Heart right ventricle (tissue), 16 donors: ENCODE measurements around the gene MYT1. TPM values are rescaled to one million over a fixed set of nuclear protein-coding genes. Genes with fewer than 3 reads are reported as not detected.

ENCODE experiments used
- ATAC-seq, 8 donors: fragments of 200-7000 bp; cut with Tn5 transposase; one replicate each; pipeline ENCODE4 v1.9.1; 2020; ENCODE audit warnings: mild to moderate bottlenecking in 8 of 8, moderate library complexity in 8 of 8, moderate number of reproducible peaks in 1 of 8
- DNase-seq, 2 donors: peaks; one replicate each; pipeline ENCODE4 v3.0.0-alpha.2; 2020
- H3K27ac ChIP-seq, 10 donors: fragments of 200-600 bp; sonication (generic) in 2 of 10; one replicate each; pipeline versions ENCODE4 v1.5.0 to v1.8.0; 2020 to 2022; ENCODE audit warnings: mild to moderate bottlenecking in 3 of 10
- H3K27me3 ChIP-seq, 7 donors: fragments of 200-600 bp; one replicate each; pipeline ENCODE4 v1.8.0; 2021 to 2022; ENCODE audit warnings: mild to moderate bottlenecking in 2 of 7
- H3K36me3 ChIP-seq, 9 donors: fragments of 200-600 bp; sonication (generic) in 1 of 9; one replicate each; pipeline versions ENCODE4 v1.5.0 to v1.8.0; 2020 to 2022; ENCODE audit warnings: mild to moderate bottlenecking in 2 of 9
- H3K4me1 ChIP-seq, 9 donors: fragments of 200-600 bp; sonication (generic) in 1 of 9; one replicate each; pipeline versions ENCODE4 v1.5.0 to v1.8.0; 2020 to 2022; ENCODE audit warnings: mild to moderate bottlenecking in 4 of 9
- H3K4me3 ChIP-seq, 10 donors: fragments of 200-600 bp; sonication (generic) in 2 of 10; one replicate each; pipeline versions ENCODE4 v1.5.0 to v1.8.0; 2020 to 2022; ENCODE audit warnings: mild to moderate bottlenecking in 7 of 10, moderate library complexity in 2 of 10
- H3K9me3 ChIP-seq, 11 donors: fragments of 200-600 bp in 10 of 11; sonication (generic) in 2 of 11; one replicate each; pipeline versions ENCODE4 v1.5.0 to v1.8.0; 2013 to 2022; ENCODE audit warnings: mild to moderate bottlenecking in 2 of 11, control low read depth in 1 of 11, moderate library complexity in 1 of 11
- CTCF ChIP-seq, 9 donors: fragments of 200-600 bp; sonication (generic) in 2 of 9; IDR thresholded peaks; one replicate each; pipeline versions ENCODE4 v1.5.0 to v1.8.0; 2021 to 2022; ENCODE audit warnings: antibody characterized with exemption in 9 of 9, mild to moderate bottlenecking in 5 of 9, moderate library complexity in 1 of 9
- whole genome bisulfite sequencing, 2 donors: extraction: QIAGEN DNeasy Blood & Tissue Kit; methylation state at CpG; one replicate each; pipeline ENCODE4 v1.1.7; 2013; ENCODE audit warnings: inconsistent platforms in 1 of 2; 5-methylcytosine and 5-hydroxymethylcytosine counted together
- intact Hi-C, 10 donors: fragments of 100-400 bp; cut with DNase I; formaldehyde crosslinking; loops; one replicate each; pipeline versions ENCODE4 v1.11.1 to v1.14.2; 2022
- polyA plus RNA-seq, 2 donors: library from polyadenylated mRNA; stranded (reverse); fragments of 200-250 nt; gene quantifications; one replicate each; pipeline ENCODE4 v1.2.3, GENCODE V29; 2013
- total RNA-seq, 10 donors: library from RNA; stranded (reverse); fragmentation: NEBNext Ultra II Directional in 3 of 10; extraction: Animal tissue kit (Norgen Biotek cat#: 25700) in 3 of 10; gene quantifications; one replicate each; pipeline versions ENCODE4 v1.2.1 to v1.2.4, GENCODE V29; 2021 to 2023
- donor health status: Arrhythmogenic right ventricular cardiomyopathy.
- donor health status: ischemic (EF 13 %, LVEDD 7.1; RV severe dilation, severe dysfunction).
- donor health status: healthy with polysubstance abuse.
- donor health status: DM: no; HTN: yes; CAD: no.
- donor health status: DM: no; HTN: no; CAD: no.
- donor health status: ischemic (EF 25% LVEDD 6.9; RV normal size, moderate dysfunction).
- donor health status: ischemic (EF 25% LVEDD 5.7; RV mildly dilated, moderate dysfunction).
- donor health status: healthy.
- donor health status: DM: yes; HTN: yes; CAD: no.
- donor health status: Ischemic cardiomyopathy.
- donor health status: ischemic (EF 35%, LVEDD 5.7; RV mildly dilated, moderate dysfunction).
- donor health status: nonischemic (EF 11% LVEDD 7.7; RV severe dilation, severe dysfunction).
- donor health status: DM: yes; HTN: yes; CAD: no.
- donor health status: PGD.
- donor health status: ischemic (EF 29% LVEDD 5.4; RV normal size, mild dysfunction).
- donor health status: nonischemic (EF 23%, LVEDD 6.1; RV moderate dilation, normal function).

MYT1 gene
- total and polyA plus RNA-seq, 12 donors, result 0.01 to 0.35 (median 0.11) TPM; not detected in 1

- Histone ChIP-seq H3K27me3 (peaks cover 0 to 34% (median 7%) of the 10 kb centered on the region in 7 donors), H3K4me3 (no peak overlapping the region), H3K27ac (no peak overlapping the region), H3K9me3 (peaks cover 0 to 15% (median 0%) of the 10 kb centered on the region in 11 donors), H3K36me3 (no peaks in the 10 kb centered on the region), H3K4me1 (no peaks in the 10 kb centered on the region)
- DNase-seq (no peak), ATAC-seq (no peak)
- intact Hi-C loops, result no loop called here
- no peak for TF ChIP-seq CTCF (IDR thresholded peaks at IDR 0.05)
- 88 to 90% methylated on average over 7 of the region's 7 CpGs for WGBS, 2 donors
Observed at GRCh38 chr20:64149141-64149540, 15.1 kb upstream of the MYT1 start.

- no peak overlapping the region for H3K4me3 ChIP-seq
- ATAC-seq (no peak), DNase-seq (no peak)
- peaks cover 0 to 42% (median 11%) of the 10 kb centered on the region in 7 donors for H3K27me3 ChIP-seq
- no peak overlapping the region for H3K27ac ChIP-seq
- no peaks in the 10 kb centered on the region for H3K36me3 ChIP-seq
- intact Hi-C loops, result no loop called here
- 88 to 93% methylated on average over 26 of the region's 26 CpGs for WGBS, 2 donors
- H3K4me1 ChIP-seq, result no peaks in the 10 kb centered on the region
- H3K9me3 ChIP-seq, result peaks cover 0 to 9% (median 0%) of the 10 kb centered on the region in 11 donors
- no peak for TF ChIP-seq CTCF (IDR thresholded peaks at IDR 0.05)
Observed at GRCh38 chr20:64149809-64150560, 14.3 kb upstream of the MYT1 start.

- Histone ChIP-seq H3K4me1 (no peaks in the 10 kb centered on the region), H3K9me3 (no peaks in the 10 kb centered on the region), H3K27ac (no peak overlapping the region), H3K27me3 (peaks cover 0 to 44% (median 12%) of the 10 kb centered on the region in 7 donors), H3K4me3 (no peak overlapping the region), H3K36me3 (no peaks in the 10 kb centered on the region)
- 68 to 70% methylated on average over 13 of the region's 13 CpGs for WGBS, 2 donors
- no peak for TF ChIP-seq CTCF (IDR thresholded peaks at IDR 0.05)
- no peak for ATAC-seq
- DNase-seq, result no peak
- intact Hi-C loops, result no loop called here
Observed at GRCh38 chr20:64150756-64151632, 13.3 kb upstream of the MYT1 start.

GRCh38 chr20:64151633-64152530, 12.4 kb upstream of the MYT1 start:
- intact Hi-C loops, result no loop called here
- Histone ChIP-seq H3K9me3 (no peaks in the 10 kb centered on the region), H3K27me3 (peaks cover 0 to 49% (median 10%) of the 10 kb centered on the region in 7 donors), H3K27ac (no peak overlapping the region), H3K4me3 (no peak overlapping the region), H3K36me3 (no peaks in the 10 kb centered on the region), H3K4me1 (no peaks in the 10 kb centered on the region)
- no peak for DNase-seq
- 63 to 68% methylated on average over 24 of the region's 24 CpGs for WGBS, 2 donors
- no peak for TF ChIP-seq CTCF (IDR thresholded peaks at IDR 0.05)
- ATAC-seq, result no peak
